Measurements from ENCODE around the gene CAMK1D. TPM values are rescaled to one million over a fixed set of nuclear protein-coding genes. Genes with fewer than 3 reads are reported as not detected.

CAMK1D gene
- total RNA-seq, 1 experiment from 2014 or later: 10.2 TPM

GRCh38 chr10:12633776-12634620 lies 284.7 kb downstream of the CAMK1D start:
- TF ChIP-seq ARID4B (CRISPR knock-in tag; IDR thresholded peaks at IDR 0.05; ENCODE audit: borderline replicate concordance): no peak
- no peak for TF ChIP-seq ATF3 (CRISPR knock-in tag; conservative IDR thresholded peaks at IDR 0.05)
- TF ChIP-seq, protein P1, sequence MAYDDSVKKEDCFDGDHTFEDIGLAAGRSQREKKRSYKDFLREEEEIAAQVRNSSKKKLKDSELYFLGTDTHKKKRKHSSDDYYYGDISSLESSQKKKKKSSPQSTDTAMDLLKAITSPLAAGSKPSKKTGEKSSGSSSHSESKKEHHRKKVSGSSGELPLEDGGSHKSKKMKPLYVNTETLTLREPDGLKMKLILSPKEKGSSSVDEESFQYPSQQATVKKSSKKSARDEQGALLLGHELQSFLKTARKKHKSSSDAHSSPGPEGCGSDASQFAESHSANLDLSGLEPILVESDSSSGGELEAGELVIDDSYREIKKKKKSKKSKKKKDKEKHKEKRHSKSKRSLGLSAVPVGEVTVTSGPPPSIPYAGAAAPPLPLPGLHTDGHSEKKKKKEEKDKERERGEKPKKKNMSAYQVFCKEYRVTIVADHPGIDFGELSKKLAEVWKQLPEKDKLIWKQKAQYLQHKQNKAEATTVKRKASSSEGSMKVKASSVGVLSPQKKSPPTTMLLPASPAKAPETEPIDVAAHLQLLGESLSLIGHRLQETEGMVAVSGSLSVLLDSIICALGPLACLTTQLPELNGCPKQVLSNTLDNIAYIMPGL (CRISPR knock-in tag; IDR thresholded peaks at IDR 0.05): no peak
- TF ChIP-seq, protein P2, sequence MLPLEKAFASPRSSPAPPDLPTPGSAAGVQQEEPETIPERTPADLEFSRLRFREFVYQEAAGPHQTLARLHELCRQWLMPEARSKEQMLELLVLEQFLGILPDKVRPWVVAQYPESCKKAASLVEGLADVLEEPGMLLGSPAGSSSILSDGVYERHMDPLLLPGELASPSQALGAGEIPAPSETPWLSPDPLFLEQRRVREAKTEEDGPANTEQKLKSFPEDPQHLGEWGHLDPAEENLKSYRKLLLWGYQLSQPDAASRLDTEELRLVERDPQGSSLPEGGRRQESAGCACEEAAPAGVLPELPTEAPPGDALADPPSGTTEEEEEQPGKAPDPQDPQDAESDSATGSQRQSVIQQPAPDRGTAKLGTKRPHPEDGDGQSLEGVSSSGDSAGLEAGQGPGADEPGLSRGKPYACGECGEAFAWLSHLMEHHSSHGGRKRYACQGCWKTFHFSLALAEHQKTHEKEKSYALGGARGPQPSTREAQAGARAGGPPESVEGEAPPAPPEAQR (CRISPR knock-in tag; IDR thresholded peaks at IDR 0.05): no peak
- H3K4me3 Mint-ChIP-seq: no peak overlapping the region
- H3K27ac Mint-ChIP-seq: no peak overlapping the region
- no peak for DNase-seq (ENCODE audit: low spot score)
- H3K27me3 Mint-ChIP-seq (ENCODE audit: low read depth): no peaks in the 10 kb centered on the region
- ChIA-PET CTCF (interaction anchor here (1.3 to 2.3 kb wide), 2 partner anchors 22 to 149 kb away, joined by 4 to 11 read pairs; no protein-coding TSS in a partner anchor), POLR2A (interaction anchor here (0.6 kb wide), 1 partner anchor 260 kb away, joined by 4 read pairs; no protein-coding TSS in a partner anchor)
- peaks cover 16% of the 10 kb centered on the region for H3K9me3 Mint-ChIP-seq
- ATAC-seq: no peak
- H3K4me1 Mint-ChIP-seq: peaks cover 28% of the 10 kb centered on the region
- peaks cover 15% of the 10 kb centered on the region for H3K36me3 Mint-ChIP-seq

GRCh38 chr10:12634621-12634931 lies 285.2 kb downstream of the CAMK1D start:
- peaks cover 16% of the 10 kb centered on the region for H3K9me3 Mint-ChIP-seq
- H3K27me3 Mint-ChIP-seq (ENCODE audit: low read depth): no peaks in the 10 kb centered on the region

GRCh38 chr10:12635127-12635541 lies 285.8 kb downstream of the CAMK1D start:
- no peak for ATAC-seq
- Mint-ChIP-seq H3K27ac (no peak overlapping the region), H3K36me3 (peaks cover 15% of the 10 kb centered on the region), H3K27me3 (ENCODE audit: low read depth) (no peaks in the 10 kb centered on the region), H3K9me3 (peaks cover 16% of the 10 kb centered on the region), H3K4me1 (peaks cover 30% of the 10 kb centered on the region), H3K4me3 (no peak overlapping the region)
- TF ChIP-seq CREM (CRISPR knock-in tag; IDR thresholded peaks at IDR 0.05) (no peak), ELF4 (CRISPR knock-in tag; IDR thresholded peaks at IDR 0.05; ENCODE audit: low read depth) (no peak)
- POLR2A ChIA-PET: no interaction called here
- DNase-seq (ENCODE audit: low spot score): no peak
- CTCF ChIA-PET: interaction anchor here (2.3 kb wide), 1 partner anchor 21 kb away, joined by 11 read pairs; no protein-coding TSS in a partner anchor

More at GRCh38 chr10:12634621-12634931, 285.2 kb downstream of the CAMK1D start:
- no peak for ATAC-seq
- H3K4me1 Mint-ChIP-seq: peaks cover 26% of the 10 kb centered on the region
- ChIA-PET POLR2A (interaction anchor here (0.6 kb wide), 1 partner anchor 260 kb away, joined by 4 read pairs; no protein-coding TSS in a partner anchor), CTCF (interaction anchor here (1.3 to 2.3 kb wide), 2 partner anchors 22 to 150 kb away, joined by 4 to 11 read pairs; no protein-coding TSS in a partner anchor)
- no peak overlapping the region for H3K4me3 Mint-ChIP-seq
- peaks cover 15% of the 10 kb centered on the region for H3K36me3 Mint-ChIP-seq
- DNase-seq (ENCODE audit: low spot score): no peak
- H3K27ac Mint-ChIP-seq: no peak overlapping the region
- no peak for TF ChIP-seq RORB (CRISPR knock-in tag; IDR thresholded peaks at IDR 0.05)

- H3K4me1 Mint-ChIP-seq: peaks cover 25% of the 10 kb centered on the region
- H3K36me3 Mint-ChIP-seq: peaks cover 6% of the 10 kb centered on the region
- ATAC-seq (no peak), DNase-seq (ENCODE audit: low spot score) (no peak)
- no peak overlapping the region for H3K4me3 Mint-ChIP-seq
- no peak overlapping the region for H3K27ac Mint-ChIP-seq
- ChIA-PET CTCF (no interaction called here), POLR2A (no interaction called here)
- peaks cover 6% of the 10 kb centered on the region for H3K9me3 Mint-ChIP-seq
- no peaks in the 10 kb centered on the region for H3K27me3 Mint-ChIP-seq (ENCODE audit: low read depth)
- TF ChIP-seq CBFB (CRISPR knock-in tag; IDR thresholded peaks at IDR 0.05; ENCODE audit: low read depth): no peak
- TF ChIP-seq GRHL2 (CRISPR knock-in tag; IDR thresholded peaks at IDR 0.05; ENCODE audit: insufficient replicate concordance, severe bottlenecking): no peak
- no peak for TF ChIP-seq ZNF512 (CRISPR knock-in tag; IDR thresholded peaks at IDR 0.05; ENCODE audit: borderline replicate concordance)
- no peak for TF ChIP-seq ZNF317 (CRISPR knock-in tag; IDR thresholded peaks at IDR 0.05; ENCODE audit: borderline replicate concordance, low read depth)
- no peak for TF ChIP-seq ATF1 (CRISPR knock-in tag; IDR thresholded peaks at IDR 0.05)
- no peak for TF ChIP-seq PREB (CRISPR knock-in tag; IDR thresholded peaks at IDR 0.05; ENCODE audit: borderline replicate concordance)
- TF ChIP-seq, protein P3, sequence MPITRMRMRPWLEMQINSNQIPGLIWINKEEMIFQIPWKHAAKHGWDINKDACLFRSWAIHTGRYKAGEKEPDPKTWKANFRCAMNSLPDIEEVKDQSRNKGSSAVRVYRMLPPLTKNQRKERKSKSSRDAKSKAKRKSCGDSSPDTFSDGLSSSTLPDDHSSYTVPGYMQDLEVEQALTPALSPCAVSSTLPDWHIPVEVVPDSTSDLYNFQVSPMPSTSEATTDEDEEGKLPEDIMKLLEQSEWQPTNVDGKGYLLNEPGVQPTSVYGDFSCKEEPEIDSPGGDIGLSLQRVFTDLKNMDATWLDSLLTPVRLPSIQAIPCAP (CRISPR knock-in tag; IDR thresholded peaks at IDR 0.05): no peak
- no peak for TF ChIP-seq JUN (CRISPR knock-in tag; IDR thresholded peaks at IDR 0.05)
Measured at GRCh38 chr10:12636571-12636970, 287.2 kb downstream of the CAMK1D start.

All from WTC11 (cell line).